Measurements from ENCODE around the gene ARHGAP1. TPM values are rescaled to one million over a fixed set of nuclear protein-coding genes. Genes with fewer than 3 reads are reported as not detected.

ARHGAP1 gene
- total RNA-seq, 2 donors from 2014 or later, result 73.2 to 94.5 TPM

DNA sequence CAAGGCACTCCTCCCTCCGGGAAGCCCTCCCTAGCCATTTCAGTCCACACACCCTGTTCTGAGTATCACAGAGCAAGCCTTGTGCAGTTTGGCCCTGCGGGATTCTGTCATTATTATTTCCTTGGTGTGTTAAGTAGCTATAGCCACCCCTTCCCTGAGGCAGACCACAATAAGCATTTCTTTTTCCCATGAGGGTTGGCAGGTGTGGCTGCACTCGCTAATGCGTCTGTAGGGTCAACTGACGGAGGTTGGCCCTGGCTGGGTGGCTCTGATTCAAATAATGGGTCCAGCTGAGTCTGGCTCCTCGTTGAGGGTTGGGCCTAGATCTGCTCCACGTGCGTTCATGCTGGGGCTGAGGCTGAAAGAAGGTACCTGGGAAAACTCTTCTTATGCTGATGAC is 23.7 kb upstream of the ARHGAP1 start:
- WGBS, result 65% methylated on average over 8 of the region's 8 CpGs
- H3K4me1 ChIP-seq (replicated peaks), result no peaks in the 10 kb centered on the region

DNA sequence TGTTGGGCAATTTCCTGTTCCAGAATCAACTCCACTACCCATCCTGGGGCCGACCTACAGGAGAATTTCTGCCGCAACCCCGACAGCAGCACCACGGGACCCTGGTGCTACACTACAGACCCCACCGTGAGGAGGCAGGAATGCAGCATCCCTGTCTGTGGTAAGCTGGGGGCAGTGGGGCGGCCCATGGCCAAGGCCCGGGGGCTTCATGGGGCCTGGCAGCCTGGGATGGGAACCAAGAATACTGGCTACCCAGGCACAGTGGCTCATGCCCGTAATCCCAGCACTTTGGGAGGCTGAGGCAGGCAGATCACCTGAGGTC is 22.9 kb upstream of the ARHGAP1 start:
- Histone ChIP-seq H3K4me1 (replicated peaks) (no peaks in the 10 kb centered on the region), H3K4me3 (no peak overlapping the region), H3K36me3 (no peaks in the 10 kb centered on the region), H3K27me3 (replicated peaks; ENCODE audit: insufficient read depth) (no peaks in the 10 kb centered on the region), H3K27ac (no peak overlapping the region), H3K9me3 (no peaks in the 10 kb centered on the region)
- WGBS, result 94% methylated on average over 8 of the region's 8 CpGs
- DNase-seq (ENCODE audit: low spot score), result no peak
- no peak for TF ChIP-seq POLR2AphosphoS5 (IDR thresholded peaks at IDR 0.05)
- TF ChIP-seq POLR2A (IDR thresholded peaks at IDR 0.05), result no peak
- TF ChIP-seq, protein P1, sequence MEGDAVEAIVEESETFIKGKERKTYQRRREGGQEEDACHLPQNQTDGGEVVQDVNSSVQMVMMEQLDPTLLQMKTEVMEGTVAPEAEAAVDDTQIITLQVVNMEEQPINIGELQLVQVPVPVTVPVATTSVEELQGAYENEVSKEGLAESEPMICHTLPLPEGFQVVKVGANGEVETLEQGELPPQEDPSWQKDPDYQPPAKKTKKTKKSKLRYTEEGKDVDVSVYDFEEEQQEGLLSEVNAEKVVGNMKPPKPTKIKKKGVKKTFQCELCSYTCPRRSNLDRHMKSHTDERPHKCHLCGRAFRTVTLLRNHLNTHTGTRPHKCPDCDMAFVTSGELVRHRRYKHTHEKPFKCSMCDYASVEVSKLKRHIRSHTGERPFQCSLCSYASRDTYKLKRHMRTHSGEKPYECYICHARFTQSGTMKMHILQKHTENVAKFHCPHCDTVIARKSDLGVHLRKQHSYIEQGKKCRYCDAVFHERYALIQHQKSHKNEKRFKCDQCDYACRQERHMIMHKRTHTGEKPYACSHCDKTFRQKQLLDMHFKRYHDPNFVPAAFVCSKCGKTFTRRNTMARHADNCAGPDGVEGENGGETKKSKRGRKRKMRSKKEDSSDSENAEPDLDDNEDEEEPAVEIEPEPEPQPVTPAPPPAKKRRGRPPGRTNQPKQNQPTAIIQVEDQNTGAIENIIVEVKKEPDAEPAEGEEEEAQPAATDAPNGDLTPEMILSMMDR (IDR thresholded peaks at IDR 0.05), result no peak
- intact Hi-C loops (cut with DNase I), result no loop called here

More for the DNA sequence above, 23.7 kb upstream of the ARHGAP1 start:
- intact Hi-C loops (cut with DNase I), result no loop called here
- TF ChIP-seq, protein P1 (IDR thresholded peaks at IDR 0.05), result no peak
- no peak for TF ChIP-seq POLR2AphosphoS5 (IDR thresholded peaks at IDR 0.05)
- TF ChIP-seq POLR2A (IDR thresholded peaks at IDR 0.05), result no peak
- H3K36me3 ChIP-seq, result no peaks in the 10 kb centered on the region
- no peak for DNase-seq (ENCODE audit: low spot score)
- no peaks in the 10 kb centered on the region for H3K27me3 ChIP-seq (replicated peaks; ENCODE audit: insufficient read depth)
- no peak overlapping the region for H3K4me3 ChIP-seq
- no peaks in the 10 kb centered on the region for H3K9me3 ChIP-seq
- H3K27ac ChIP-seq, result no peak overlapping the region

DNA sequence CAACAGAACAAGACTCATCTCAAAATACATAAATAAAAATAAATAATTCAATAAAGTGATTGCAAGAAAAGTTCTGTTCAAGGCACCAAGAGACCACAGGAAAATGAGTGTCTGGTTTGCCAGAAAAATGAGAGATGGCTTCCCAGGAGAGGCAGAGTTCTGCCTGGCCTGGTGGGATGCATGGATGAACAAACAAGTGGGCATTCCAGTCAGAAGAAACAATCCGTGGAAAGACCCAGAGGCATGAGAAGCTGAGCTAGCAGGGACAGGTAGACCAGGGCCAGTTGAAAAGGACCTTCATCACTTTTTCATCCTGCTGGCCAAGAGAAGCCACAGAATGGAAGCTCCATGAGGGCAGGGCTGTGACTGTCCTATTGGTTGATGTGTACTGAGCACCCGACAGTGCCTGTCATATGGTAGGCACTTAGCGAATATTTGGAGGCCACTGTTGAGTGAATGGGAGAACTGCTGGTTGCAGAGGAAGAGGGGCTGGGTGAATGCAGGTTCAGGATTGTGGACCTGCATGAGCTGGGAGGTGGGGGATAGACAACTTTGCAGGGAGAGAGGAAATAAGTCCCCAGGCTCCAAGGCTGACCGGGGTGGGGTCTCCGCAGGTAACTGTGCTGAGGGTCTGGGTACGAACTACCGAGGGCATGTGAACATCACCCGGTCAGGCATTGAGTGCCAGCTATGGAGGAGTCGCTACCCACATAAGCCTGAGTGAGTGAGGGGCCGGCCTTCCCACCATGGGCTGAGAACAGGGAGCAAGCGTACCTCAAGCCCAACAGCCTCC is 22.3 kb upstream of the ARHGAP1 start:
- TF ChIP-seq, protein P1 (IDR thresholded peaks at IDR 0.05), result no peak
- TF ChIP-seq POLR2AphosphoS5 (IDR thresholded peaks at IDR 0.05), result no peak
- TF ChIP-seq POLR2A (IDR thresholded peaks at IDR 0.05), result no peak
- Histone ChIP-seq H3K27ac (no peak overlapping the region), H3K36me3 (no peaks in the 10 kb centered on the region), H3K4me3 (no peak overlapping the region), H3K9me3 (no peaks in the 10 kb centered on the region), H3K4me1 (replicated peaks) (no peaks in the 10 kb centered on the region), H3K27me3 (replicated peaks; ENCODE audit: insufficient read depth) (no peaks in the 10 kb centered on the region)
- intact Hi-C loops (cut with DNase I), result no loop called here
- DNase-seq (ENCODE audit: low spot score), result no peak
- WGBS, result 88% methylated on average over 11 of the region's 11 CpGs

DNA sequence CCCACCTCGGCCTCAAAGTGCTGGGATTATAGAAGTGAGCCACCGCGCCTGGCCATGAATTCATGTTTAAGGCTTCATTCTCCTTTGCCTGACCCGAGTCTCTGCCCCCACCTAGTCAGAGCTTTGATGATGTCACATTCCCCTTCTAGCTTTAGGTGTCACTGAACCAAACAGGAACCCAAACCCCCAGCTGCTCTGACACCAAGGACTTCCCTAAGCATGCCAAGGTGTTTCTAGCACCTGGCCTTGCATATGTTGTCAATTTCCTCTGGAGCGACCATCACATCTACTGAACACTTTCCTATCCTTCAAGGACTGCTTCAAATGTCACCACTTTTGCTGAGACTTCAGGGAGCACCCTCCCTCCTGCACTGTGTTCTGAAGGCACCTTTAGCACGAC is 20.9 kb upstream of the ARHGAP1 start:
- Histone ChIP-seq H3K9me3 (no peaks in the 10 kb centered on the region), H3K4me3 (no peak overlapping the region), H3K4me1 (replicated peaks) (no peaks in the 10 kb centered on the region), H3K27ac (no peak overlapping the region), H3K36me3 (no peaks in the 10 kb centered on the region), H3K27me3 (replicated peaks; ENCODE audit: insufficient read depth) (no peaks in the 10 kb centered on the region)
- WGBS, result 87% methylated on average over 6 of the region's 6 CpGs
- DNase-seq (ENCODE audit: low spot score), result no peak
- no peak for TF ChIP-seq POLR2AphosphoS5 (IDR thresholded peaks at IDR 0.05)
- TF ChIP-seq, protein P1 (IDR thresholded peaks at IDR 0.05), result no peak
- TF ChIP-seq POLR2A (IDR thresholded peaks at IDR 0.05), result no peak
- intact Hi-C loops (cut with DNase I), result no loop called here

DNA sequence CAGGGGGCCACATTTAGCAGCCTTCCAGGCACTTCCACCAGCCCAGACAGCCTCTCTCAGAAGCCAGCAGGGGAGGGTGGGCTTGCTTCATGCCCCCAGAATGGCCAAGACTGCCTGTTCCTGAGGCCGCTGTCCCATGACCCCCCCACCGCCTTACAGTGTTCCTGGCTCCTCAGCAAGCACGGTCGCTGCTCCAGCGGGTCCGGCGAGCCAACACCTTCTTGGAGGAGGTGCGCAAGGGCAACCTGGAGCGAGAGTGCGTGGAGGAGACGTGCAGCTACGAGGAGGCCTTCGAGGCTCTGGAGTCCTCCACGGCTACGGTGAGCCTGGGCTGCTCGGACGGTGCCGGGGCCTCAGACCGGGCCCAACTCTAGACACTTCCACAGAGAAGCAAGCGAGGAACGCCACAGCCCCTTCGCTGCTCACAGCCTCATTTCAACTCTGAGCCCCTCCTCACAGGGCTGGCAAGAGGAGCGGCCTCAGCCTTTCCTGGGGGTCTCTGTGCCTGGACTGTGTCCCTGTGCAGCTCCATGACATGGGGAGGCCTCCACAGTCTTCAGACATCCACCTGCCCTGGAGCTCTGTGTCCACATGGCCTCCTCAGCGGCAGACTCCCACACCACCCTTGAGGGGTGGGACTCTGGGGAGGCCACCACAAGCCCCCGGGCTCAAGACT is 19.3 kb upstream of the ARHGAP1 start:
- DNase-seq (ENCODE audit: low spot score), result no peak
- 88% methylated on average over 25 of the region's 25 CpGs for WGBS
- Histone ChIP-seq H3K4me3 (no peak overlapping the region), H3K4me1 (replicated peaks) (no peaks in the 10 kb centered on the region), H3K27me3 (replicated peaks; ENCODE audit: insufficient read depth) (no peaks in the 10 kb centered on the region), H3K9me3 (no peaks in the 10 kb centered on the region), H3K36me3 (no peaks in the 10 kb centered on the region), H3K27ac (no peak overlapping the region)
- TF ChIP-seq, protein P1 (IDR thresholded peaks at IDR 0.05), result no peak
- TF ChIP-seq POLR2A (IDR thresholded peaks at IDR 0.05) (no peak), POLR2AphosphoS5 (IDR thresholded peaks at IDR 0.05) (no peak)
- intact Hi-C loops (cut with DNase I), result no loop called here
